Measurements from ENCODE around the gene PLET1.

Gene PLET1

DNA sequence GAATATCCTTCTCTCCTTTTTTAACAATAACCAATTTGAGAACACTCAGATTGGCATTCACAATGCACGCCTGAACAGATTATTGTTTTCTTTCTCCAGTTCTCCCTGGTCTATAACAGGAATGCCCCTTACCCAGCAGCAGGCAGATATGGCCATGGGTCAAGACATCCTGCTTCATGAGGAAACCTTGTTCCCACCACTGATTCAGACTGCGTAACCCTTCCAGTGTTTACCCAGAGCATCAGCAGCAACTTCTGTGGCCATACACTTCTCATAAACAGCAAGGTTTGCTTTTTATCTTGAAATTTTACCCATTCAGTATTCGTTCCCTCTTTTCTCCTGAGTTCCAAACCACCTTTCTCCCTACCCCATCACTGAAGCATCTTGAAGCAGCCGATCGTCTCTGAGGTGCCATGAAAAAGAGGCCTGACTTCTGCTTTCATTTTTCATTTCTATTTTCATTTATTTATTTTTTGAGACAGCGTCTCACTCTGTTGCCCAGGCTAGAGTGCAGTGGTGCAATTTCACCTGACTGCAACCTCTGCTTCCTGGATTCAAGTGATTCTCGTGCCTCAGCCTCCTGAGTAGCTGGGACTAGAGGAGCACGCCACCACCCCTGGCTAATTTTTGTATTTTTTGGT, 24.8 kb downstream of the PLET1 start:
- no peak for DNase-seq

DNA sequence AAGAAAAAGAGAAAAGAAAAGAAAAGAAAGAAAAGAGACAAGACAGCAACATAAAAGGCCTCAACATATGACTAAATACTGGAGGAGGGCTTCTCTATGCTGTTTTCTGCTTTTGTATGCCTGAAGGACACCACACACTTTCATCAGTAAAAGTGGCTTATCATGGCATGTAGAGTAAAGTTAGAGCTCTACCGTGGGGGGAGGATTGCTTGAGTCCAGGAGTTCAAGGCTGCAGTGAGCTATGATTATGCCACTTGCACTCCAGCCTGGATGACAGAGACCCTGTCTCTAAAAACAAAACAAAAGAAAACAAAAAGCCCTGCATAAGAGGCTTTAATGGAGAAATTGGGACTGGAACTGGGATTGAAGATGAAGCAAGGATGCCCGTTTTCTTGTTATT, 28.7 kb downstream of the PLET1 start:
- DNase-seq: no peak

DNA sequence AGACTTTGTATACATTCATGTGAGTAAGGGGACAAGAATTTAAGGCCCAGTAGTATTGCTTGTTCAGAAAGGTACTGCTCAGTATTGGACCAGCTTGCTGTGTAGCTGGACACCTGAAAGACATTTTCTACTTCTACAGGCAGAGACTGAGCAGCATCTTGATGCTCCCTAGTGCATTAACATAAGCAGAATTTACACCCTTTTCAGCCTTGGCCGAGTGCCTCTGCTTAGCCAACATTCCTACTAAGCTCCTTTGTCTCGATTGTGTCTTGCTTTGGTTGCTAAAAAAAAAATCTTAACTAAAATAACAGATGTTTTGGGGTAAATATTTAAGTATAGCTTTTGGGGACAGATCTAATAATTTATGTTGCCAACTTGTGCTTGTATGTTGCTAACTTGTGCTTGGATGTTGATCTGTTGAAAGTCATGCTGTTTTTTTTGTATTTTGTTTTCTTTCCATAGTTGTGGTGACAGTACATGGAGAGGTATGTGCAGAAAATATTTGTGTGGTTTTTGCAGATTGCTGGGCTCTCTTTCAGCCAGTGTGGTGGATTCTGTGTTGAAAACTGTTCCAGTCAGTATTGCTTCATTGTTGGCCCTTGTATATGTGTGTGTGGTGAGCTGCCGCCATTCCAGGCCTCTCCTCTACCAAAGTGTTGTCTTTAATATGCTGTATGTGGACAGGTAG, 30.8 kb downstream of the PLET1 start:
- DNase-seq: no peak

DNA sequence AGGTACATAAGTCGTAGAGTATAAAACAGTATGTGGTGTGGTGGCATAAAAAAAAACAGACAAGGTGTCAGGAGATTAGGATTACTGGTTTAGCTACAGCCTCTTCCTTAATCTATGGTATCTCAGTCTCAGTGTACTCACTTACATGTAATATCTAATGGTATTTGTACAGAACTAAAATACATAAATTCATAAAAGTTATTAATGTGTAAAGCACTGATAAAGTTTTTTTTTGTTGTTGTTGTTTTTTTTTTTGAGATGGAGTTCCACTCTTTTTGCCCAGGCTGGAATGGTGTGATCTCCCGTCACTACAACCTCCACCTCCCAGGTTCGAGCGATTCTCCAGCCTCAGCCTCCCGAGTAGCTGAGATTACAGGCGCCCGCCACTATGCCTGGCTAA, 31.5 kb downstream of the PLET1 start:
- DNase-seq: no peak

DNA sequence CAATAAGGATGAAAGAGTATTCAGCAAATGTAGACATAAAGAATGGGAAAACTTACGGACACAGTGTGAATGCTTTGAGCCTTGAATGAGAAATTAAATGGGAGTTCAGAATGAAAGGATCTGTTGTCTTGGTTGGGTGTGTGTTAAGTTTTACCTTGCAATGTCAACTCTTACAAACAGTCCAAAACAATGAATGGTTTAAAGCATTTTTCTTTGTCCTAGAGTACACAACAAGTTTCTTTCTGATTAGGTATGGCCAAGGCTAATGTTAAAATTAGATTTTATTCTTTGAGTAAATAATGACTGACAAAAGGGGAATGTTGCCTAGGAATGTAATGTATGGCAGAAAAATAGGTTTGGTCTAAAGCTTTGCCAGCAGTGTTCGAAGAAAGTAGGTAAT, 32.0 kb downstream of the PLET1 start:
- no peak for DNase-seq

DNA sequence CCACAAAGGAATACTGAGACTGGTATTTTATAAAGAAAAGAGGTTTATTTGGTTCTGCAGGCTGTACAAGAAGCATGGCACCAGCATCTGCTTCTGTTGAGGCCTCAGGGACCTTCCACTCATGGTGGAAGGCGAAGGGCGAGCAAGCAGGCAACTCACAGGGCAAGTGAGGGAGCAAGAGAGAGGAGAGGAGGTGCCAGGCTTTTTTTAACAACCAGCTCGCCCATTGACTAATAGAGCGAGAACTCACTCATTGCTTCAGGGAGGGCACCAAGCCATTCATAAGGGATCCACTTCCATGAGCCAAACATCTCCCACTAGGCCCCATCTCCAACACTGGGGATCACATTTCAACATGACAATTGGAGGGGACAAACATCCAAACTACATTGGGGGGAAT, 33.2 kb downstream of the PLET1 start:
- DNase-seq: no peak

DNA sequence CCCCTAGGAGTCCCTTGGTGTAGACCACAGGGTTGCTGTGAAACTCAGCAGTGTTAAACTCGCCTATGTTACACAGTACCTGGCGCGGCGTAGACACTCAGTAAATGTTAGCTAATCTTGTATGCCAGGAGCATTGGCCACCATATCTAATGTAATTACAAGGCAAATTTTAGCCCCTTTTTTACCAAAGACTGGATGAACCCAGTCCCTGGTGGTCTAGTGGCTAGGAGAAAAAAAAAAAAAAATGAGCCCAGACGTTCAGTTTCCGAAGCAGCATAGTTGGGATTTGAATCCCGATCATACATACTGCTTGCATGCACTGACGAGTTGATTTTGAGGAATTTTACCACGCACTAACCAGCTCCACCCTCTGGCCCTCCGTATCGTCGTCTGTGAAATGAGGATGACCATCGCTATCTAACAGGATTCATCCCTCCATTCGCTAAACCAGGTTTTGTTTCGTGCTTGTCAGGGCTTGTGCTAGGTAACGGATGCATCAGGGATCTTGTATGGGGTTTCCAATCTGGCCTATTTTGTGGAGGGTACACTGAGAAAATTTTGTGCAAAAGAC, 33.7 kb downstream of the PLET1 start:
- no peak for DNase-seq

DNA sequence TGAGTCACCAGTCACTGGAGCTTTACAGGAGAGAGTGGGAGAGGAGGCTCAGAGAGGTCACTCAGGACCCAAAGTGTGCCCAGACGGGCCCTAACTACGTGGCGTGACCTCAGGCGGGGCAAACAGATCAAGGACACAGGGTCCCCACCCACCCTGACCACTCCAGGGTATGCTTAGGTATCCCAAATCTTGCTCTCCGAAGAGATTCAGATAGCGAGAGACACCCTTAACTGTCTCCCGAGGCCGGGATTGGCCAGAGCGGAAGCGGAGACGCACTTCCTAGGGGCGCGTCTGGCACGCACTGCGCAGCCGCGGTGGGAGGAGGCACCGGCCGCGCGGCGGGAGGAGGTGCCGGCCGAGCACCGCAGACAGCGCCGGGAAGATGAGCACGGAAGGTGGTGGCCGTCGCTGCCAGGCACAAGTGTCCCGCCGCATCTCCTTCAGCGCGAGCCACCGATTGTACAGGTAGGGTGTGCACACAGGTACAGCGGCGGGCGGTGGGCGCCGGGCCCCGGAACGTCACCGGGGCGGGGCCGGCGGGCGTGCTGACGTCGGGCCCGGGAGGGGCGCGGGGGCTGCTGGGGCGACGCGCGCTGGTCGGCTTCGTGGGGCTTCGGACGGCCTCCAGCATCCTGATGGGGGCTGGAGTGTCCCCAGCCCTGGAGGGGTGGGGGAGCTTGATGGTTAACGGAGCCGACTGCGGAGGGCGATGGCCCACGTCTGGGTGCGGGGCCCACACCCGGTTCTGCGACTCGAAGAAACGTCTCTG, 34.4 kb downstream of the PLET1 start, which contains the start of gene PTS:
Gene PTS (plus strand): TSS at position 367 of the 769 bp plus-strand sequence. CDS start 16 bp downstream, at position 383.
- DNase-seq: peak; percentile 65

DNA sequence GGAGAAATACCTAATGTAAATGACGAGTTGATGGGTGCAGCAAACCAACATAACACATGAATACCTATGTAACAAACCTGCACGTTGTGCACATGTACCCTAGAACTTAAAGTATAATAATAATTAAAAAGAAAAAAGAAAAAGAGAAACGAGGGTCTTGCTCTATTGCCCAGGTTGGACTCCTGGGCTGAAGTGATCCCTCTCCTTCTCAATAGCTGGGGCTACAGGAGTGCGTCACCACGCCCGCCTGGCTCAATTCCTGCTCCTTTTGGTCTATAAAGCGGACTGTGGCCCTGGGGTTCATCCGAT, 35.0 kb downstream of the PLET1 start:
- DNase-seq: no peak

DNA sequence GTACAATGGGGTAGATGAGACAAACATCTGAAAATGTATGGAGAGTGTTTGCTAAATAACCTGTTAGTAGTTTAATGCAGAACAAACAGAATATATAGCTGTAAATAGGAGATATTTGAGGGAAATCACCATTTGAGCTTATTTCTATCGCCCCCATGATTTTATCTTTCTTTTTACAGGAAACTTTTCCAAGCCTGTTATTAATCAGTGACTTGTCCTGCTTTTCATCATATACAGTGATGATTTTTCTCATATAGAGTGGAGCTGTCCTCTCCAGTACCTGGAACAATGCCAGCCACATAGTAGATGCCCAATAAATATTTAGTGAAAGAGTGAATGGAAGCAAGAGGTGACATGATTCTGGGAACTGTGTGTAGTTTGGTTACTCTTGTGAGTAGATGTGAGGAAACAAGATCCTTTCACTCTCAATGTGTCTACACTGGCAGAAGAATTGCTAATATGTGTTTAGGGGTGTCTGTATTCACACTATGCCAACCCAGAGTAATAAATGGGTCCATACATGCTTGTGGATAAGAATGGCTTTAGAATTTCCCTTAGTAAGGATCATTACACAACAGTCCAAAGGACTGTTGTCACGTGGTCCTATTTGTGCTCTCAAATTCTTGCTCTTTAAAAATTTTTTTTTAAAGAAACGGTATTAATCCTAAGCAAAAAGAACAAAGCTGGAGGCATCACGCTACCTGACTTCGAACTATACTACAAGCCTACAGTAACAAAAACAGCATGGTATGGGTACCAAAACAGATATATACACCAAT, 36.7 kb downstream of the PLET1 start:
- no peak for DNase-seq

DNA sequence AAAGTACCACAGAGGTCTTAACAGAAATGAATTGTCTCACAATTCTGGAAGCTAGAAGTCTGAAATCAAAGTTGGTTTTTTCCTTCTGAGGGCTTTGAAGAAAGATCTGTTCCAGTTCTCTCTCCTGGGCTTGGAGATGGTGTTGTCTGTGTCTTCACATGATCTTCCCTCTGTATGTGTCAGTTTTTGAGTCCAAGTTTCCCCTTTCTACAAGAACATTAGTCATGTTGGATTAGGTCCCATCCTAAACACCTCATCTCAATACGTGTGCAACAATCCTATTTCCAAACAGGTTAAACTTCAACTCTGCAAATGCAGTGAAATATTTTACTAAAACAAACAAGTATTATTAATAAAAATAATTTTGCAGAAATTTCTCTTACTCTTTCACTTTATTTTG, 37.5 kb downstream of the PLET1 start:
- DNase-seq: no peak

DNA sequence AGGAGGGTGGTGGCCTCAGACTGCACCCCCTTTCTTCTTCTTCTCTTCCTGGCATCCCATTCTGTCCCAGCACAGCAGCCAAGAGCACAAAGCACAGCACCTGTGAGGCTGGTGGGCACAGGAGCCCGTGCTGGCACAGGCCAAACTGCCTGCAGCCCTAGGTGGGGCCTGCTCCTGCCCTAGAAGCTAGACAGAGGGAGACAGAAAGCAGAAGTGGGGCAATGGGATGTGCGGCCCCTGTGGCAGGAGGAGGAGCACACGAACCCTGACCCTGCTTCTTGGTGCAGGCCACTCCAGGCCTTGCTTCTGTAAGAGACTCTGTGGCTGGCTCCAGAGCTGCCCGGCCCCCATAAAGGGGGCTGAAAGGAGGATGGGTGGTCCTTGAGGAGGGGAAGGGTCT, 38.4 kb downstream of the PLET1 start:
- no peak for DNase-seq

DNA sequence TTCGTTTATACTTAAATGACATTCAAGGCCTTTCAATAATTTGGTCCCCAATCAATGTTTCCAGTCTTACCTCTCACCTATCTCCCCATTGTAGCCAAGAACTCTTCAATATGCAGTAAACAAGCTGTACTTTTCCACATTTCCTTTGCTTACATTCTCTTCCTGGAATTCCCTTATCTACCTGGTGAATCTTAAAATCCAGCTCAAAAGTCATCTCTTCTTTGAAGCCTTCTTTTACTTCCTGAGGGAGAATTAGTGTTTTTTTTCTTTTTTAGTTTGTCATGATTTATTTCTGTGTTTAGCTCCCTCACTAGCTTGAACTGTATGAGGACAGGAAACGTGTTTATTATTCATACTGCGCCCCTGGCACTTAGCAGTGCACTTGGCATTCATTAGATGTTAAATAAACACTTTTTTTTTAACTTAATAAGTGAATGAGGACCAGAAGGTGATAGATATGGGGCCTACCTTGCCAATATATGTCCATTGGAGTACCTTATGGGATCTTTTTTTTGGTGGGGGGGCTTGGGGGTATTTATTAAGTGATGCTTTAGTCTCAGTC, 39.3 kb downstream of the PLET1 start:
- no peak for DNase-seq

DNA sequence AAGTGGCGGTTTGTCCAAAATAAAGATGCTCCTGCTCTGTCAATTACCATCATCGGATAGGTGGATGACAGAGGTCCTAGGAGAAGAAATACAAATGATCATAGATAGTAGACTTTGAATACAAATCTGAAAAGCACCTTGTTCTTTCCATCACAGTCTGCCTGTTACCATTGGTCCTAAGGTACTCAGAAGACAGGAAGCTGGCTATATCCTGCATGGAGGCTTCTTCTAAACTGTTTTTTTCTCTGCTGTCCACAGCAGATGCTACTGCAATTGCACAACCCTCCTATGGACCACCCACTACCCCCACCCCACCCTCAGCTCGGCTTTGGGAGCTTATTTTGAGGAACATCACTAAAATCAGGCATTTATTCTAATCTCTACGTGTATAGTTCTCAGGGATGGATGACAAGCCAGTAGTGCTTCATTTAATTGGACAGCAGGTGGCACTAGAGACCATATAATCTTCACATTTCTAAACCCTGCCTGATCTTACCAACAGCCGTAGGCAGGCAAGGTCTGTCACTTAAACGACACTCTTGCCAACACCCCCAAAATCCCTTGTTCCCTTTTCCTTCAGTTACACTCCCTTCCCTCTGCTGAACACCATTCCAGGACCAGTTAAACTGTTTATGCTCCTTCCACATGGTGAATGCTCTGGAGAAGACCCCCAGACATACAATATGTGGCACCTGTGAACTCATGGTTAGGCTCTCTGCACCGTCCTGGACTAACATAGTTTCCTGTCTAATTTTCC, 41.0 kb downstream of the PLET1 start:
- DNase-seq: no peak

DNA sequence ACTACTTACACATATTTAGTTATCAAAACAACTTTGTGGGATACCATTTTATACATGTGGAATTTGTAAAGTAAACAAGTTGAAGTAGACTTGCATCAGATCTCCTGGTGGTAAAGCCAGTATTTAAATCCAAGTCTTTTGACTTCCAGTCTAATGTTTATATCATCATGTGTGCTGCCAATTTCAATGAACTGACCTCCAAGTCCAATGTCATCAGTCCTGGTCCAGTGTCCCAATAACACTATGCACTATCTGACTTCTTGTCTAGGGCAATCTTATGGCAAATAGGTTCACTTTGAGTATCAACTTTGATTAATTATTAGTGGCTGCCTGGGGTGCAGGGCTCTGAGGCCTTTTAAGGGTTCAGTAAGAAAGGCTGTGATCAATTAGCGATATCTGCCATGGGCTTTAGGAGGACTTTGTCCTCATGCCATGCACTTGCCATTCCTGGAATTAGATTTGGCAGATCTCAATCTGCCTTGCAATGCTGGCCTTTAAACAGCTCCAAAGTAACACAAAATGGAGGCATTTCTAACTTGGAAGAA, 44.0 kb downstream of the PLET1 start:
- no peak for DNase-seq

DNA sequence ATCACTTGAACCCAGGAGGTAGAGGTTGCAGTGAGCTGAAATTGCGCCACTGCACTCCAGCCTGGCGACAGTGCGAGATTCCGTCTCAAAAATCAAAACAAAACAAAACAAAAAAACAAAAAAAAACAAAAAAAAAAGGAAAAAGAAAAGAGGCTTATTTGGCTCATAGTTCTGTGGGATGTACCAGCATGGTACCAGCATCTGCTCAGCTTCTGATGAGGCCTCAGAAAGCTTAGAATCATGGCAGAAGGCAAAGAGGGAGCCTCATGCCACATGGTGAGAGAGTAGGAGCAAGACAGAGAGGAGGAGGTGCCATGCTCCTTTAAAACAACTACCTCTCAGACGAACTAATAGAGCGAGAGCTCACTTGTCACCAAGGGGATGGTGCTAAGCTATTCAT, 45.0 kb downstream of the PLET1 start:
- no peak for DNase-seq

DNA sequence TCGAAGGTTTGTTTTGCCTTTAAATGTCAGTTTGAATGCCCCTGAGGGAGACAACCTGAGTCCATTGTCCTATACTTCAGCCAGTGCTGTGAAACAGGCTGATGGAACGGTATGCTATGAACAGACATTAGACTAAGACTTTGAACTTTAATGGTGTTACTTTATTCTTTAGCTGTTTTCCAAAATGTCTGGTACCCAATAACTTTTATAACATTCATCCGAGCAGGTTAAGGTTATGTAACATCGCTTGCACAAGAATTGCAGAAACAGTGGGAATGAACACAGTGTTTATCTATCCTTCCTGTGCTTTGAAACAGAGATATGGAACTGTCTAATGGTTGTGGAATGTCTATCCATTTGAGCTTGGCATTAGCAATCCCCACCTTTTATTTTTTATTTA, 46.9 kb downstream of the PLET1 start:
- DNase-seq: no peak

DNA sequence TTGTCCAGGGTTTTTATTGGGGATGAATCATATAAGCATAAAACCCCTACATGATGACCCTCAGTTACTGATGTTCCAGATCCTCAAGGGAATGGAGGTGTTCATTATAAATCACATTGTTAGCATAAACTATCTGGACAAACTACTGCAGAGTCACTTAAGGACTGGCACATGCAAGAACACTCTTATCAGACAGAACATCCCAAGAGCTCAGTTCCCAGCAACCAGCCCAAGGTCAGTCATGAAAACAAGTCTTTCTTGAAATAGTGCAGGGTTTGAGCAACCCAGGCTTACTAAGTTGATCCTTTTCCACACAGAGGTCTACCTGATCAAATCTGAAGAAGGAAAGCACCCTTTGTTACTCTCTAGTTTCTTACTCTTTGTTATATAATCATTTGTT, 48.0 kb downstream of the PLET1 start:
- no peak for DNase-seq

DNA sequence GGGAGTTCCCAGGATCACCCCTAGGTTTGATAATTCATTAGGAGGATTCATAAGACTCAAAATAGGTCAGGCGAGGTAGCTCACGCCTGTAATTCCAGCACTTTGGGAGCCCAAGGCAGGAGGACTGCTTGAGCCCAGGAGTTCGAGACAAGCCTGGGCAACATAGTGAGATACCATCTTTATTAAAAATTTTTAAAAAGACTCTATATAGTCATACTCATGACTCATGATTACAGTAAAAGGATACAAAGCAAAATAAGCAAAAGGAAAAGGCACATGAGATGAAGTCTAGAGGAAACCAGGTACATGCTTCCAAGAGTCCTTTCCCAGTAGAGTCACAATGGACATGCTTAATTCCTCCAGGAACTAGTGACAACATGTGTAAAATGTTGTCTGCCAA, 48.4 kb downstream of the PLET1 start:
- DNase-seq: no peak

DNA sequence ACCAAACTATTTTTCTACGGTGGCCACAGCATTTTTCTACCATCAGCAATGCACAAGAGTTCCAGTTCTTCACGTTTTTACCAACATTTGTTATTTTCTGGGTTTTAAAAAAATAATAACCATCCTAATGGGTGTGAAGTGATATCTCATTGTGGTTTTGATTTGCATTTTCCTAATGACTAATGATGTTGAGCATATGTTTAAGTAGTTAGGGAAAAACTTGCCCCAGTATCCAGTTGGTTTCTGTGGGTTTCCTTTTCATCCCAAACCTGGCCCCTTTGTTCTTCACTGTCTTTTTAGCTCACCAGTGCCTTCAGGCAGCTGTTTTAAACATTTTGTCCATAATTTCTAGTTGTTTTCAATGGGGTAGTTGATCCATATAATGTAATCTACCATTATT, 49.1 kb downstream of the PLET1 start:
- no peak for DNase-seq

DNA sequence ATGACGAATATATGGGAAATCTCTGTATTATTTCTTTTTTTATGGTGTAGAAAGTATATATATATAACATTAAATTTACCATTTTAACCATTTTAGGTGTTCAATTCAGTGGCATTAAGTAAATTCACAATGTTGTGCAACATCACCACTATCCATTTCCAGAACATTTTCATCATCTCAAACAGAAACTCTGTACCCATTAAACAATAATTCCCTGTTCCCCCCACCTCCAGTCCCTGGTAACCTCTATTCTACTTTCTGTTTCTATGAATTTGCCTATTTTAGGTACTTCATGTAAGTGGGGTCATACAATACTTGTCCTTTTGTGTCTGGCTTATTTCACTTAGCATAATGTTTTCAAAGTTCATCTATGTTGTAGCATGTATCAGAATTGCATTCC, 49.8 kb downstream of the PLET1 start:
- no peak for DNase-seq

DNA sequence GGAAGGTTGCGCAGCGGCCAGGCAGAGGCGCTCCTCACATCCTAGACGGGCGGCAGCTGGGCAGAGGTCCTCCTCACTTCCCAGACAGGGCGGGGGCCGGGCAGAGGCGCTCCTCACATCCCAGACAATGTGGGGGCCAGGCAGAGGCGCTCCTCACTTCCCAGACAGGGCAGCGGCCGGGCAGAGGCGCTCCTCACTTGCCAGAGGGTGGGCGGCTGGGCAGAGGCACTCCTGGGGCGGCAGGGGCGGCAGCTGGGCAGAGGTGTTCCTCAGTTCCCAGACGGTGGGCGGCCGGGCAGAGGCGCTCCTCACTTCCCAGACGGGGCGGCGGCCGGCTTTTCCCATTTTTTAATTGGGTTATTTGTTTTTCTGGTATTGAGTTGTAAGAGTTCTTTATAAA, 54.6 kb downstream of the PLET1 start:
- DNase-seq: no peak

Data from NCI-H510A (cell line).